Adrenal gland (tissue), 5 donors: ENCODE measurements around the gene CPLX4.

Experiments used
- CTCF ChIP-seq, 6 experiments: fragments of 450-650 bp in 4 of 6; fragments of 200-600 bp in 2 of 6; sonication (generic) in 1 of 6; IDR thresholded peaks; 1 replicate in 5 of 6; 2 replicates in 1 of 6; pipeline versions ENCODE4 v1.5.1 to v1.8.0; 2016 to 2021; ENCODE audit warnings: antibody characterized with exemption in 6 of 6, mild to moderate bottlenecking in 2 of 6, moderate library complexity in 1 of 6
- POLR2A ChIP-seq, 2 donors: fragments of 450-650 bp; IDR thresholded peaks; one replicate each; pipeline ENCODE4 v1.6.1; 2017; ENCODE audit warnings: antibody characterized with exemption in 2 of 2, mild to moderate bottlenecking in 2 of 2, moderate library complexity in 1 of 2
- donor health status: DM: no; HTN: no; CAD: no.

GRCh38 chr18:59328683-59329082 lies 10.2 kb upstream of the CPLX4 start:
- no peak for TF ChIP-seq POLR2A (IDR thresholded peaks at IDR 0.05)
- no peak for TF ChIP-seq CTCF (IDR thresholded peaks at IDR 0.05)
